HepG2 (cell line): Measurements from ENCODE around the gene TPST2. TPM values are rescaled to one million over a fixed set of nuclear protein-coding genes. Genes with fewer than 3 reads are reported as not detected.

Experiments
- ADNP ChIP-seq: sonication (generic); formaldehyde crosslinking; IDR thresholded peaks from 2 replicates; pipeline ENCODE4 v1.4.0; 2020; ENCODE audit warnings: missing genetic modification reagents
- GLI4 ChIP-seq: sonication (generic); formaldehyde crosslinking; IDR thresholded peaks from 2 replicates; pipeline ENCODE4 v1.5.1; 2020; ENCODE audit warnings: missing genetic modification reagents, mild to moderate bottlenecking, moderate library complexity, borderline replicate concordance
- PAWR ChIP-seq: sonication (generic); formaldehyde crosslinking; IDR thresholded peaks from 2 replicates; pipeline ENCODE4 v1.4.0; 2020; ENCODE audit warnings: missing genetic modification reagents, mild to moderate bottlenecking, borderline replicate concordance
- PCBP1 ChIP-seq: fragments of 200-400 bp; formaldehyde crosslinking; IDR thresholded peaks from 2 replicates; pipeline ENCODE4 v1.6.1; 2017; ENCODE audit warnings: mild to moderate bottlenecking, low read depth, low read length, borderline replicate concordance
- POGZ ChIP-seq: sonication (generic); formaldehyde crosslinking; IDR thresholded peaks from 2 replicates; pipeline ENCODE4 v1.4.0; 2020; ENCODE audit warnings: mild to moderate bottlenecking, missing genetic modification reagents
- RXRB ChIP-seq: IDR thresholded peaks from 2 replicates; pipeline ENCODE4 v1.6.1; 2016; ENCODE audit warnings: borderline replicate concordance, missing genetic modification reagents, missing compliant biosample characterization
- SALL2 ChIP-seq: sonication (generic); formaldehyde crosslinking; IDR thresholded peaks from 2 replicates; pipeline ENCODE4 v1.8.1; 2023; ENCODE audit warnings: mild to moderate bottlenecking, missing genetic modification reagents, inconsistent platforms
- SMARCE1 ChIP-seq: fragments of 450-650 bp; IDR thresholded peaks from 2 replicates; pipeline ENCODE4 v1.6.1; 2017; ENCODE audit warnings: borderline replicate concordance
- SRY ChIP-seq: sonication (generic); formaldehyde crosslinking; IDR thresholded peaks from 2 replicates; pipeline ENCODE4 v1.8.0; 2022; ENCODE audit warnings: mild to moderate bottlenecking, missing genetic modification reagents
- U2AF2 ChIP-seq: fragments of 200-400 bp; formaldehyde crosslinking; IDR thresholded peaks from 2 replicates; pipeline ENCODE4 v1.6.1; 2017; ENCODE audit warnings: low read depth, mild to moderate bottlenecking, low read length
- ZEB1 ChIP-seq: IDR thresholded peaks from 2 replicates; pipeline ENCODE4 v1.6.1; 2012; ENCODE audit warnings: mild to moderate bottlenecking, low read depth, inconsistent platforms; ENCODE audit not compliant: insufficient replicate concordance
- ZFY ChIP-seq: sonication (generic); formaldehyde crosslinking; IDR thresholded peaks from 2 replicates; pipeline ENCODE4 v1.4.0; 2020; ENCODE audit warnings: missing genetic modification reagents
- ZKSCAN8 ChIP-seq: IDR thresholded peaks from 2 replicates; pipeline ENCODE4 v1.6.1; 2016; ENCODE audit warnings: borderline replicate concordance, missing genetic modification reagents, missing compliant biosample characterization
- ZNF101 ChIP-seq: sonication (generic); formaldehyde crosslinking; IDR thresholded peaks from 2 replicates; pipeline ENCODE4 v1.4.0; 2020; ENCODE audit warnings: mild to moderate bottlenecking, low read depth, missing genetic modification reagents, borderline replicate concordance
- ZNF256 ChIP-seq: sonication (generic); formaldehyde crosslinking; conservative IDR thresholded peaks from 2 replicates; pipeline ENCODE4 v1.4.0; 2020; ENCODE audit warnings: missing genetic modification reagents
- ZNF276 ChIP-seq: sonication (generic); formaldehyde crosslinking; IDR thresholded peaks from 2 replicates; pipeline ENCODE4 v1.4.0; 2020; ENCODE audit warnings: mild to moderate bottlenecking, low read depth, missing genetic modification reagents
- ZNF281 ChIP-seq: sonication (generic); formaldehyde crosslinking; IDR thresholded peaks from 2 replicates; pipeline ENCODE4 v1.4.0; 2020; ENCODE audit warnings: missing genetic modification reagents, borderline replicate concordance
- polyA plus RNA-seq, 8 experiments: library from polyadenylated mRNA; depleted of rRNA in 3 of 8; stranded (reverse) in 7 of 8; unstranded in 1 of 8; fragments of >200 nt; fragmentation: Illumina TruSeq in 4 of 8; extraction: Trizol in 4 of 8; gene quantifications; 2 replicates each; pipeline versions ENCODE4 v1.2.1 to v1.2.3, GENCODE V29; 2011 to 2016; ENCODE audit warnings: low read depth in 4 of 8, missing spikeins in 1 of 8, mixed read lengths in 1 of 8; ENCODE audit not compliant: insufficient read depth in 1 of 8
- total RNA-seq, 5 experiments: library from RNA; depleted of rRNA; stranded (reverse); fragments of >200 nt; fragmentation: Illumina TruSeq; extraction: Trizol; gene quantifications; 2 replicates each; pipeline ENCODE4 v1.2.3, GENCODE V29; 2016; ENCODE audit warnings: low read depth in 1 of 5
- TF ChIP-seq, protein P1 (sequence below): IDR thresholded peaks from 2 replicates; pipeline ENCODE4 v1.6.1; 2016; ENCODE audit warnings: missing genetic modification reagents, missing compliant biosample characterization
- TF ChIP-seq, protein P2 (sequence below): sonication (generic); formaldehyde crosslinking; IDR thresholded peaks from 2 replicates; pipeline ENCODE4 v1.4.0; 2020; ENCODE audit warnings: missing genetic modification reagents

Gene TPST2
- total and polyA plus RNA-seq, 2 of the 13 experiments (the other 11 are each of a cell fraction or from before 2014, with no cell fraction given), result 15.2 to 23.8 TPM

DNA sequence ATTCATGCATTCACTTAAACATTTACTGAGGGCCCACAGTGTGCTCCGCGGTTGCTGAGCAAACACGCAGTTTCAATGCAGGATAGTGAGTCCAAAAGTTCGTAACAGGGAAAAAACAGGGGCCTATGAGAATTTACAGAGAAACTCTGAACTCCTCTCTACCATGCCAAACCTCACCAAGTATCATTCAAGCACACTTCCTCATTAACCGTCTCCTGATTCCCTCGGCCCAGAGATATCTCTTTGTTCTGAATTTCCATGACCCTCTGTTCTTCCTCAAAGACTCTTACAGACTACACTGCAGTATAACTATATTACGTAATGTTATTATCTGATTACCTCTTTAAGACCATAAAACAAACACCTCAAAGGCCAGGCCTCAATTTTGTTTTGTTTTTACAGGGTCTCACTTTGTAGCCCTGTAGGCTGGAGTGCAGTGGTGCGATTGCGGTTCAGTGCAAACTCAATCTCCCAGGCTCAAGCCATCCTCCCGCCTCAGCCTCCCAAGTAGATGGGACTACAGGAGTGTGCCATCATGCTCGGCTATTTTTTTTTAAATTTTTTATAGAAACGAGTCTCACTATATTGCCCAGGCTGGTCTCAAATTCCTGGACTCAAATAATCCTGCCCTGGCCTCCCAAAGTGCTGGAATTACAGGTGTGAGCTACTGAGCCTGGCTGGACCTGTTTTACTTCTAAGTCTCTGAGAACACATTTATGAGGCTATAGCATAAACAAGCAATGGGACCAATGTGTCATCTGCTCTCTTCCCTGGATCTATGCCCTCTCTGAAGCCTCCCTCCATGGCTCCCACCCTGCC lies 109.9 kb downstream of the TPST2 start (continued):
- TF ChIP-seq ZNF101 (CRISPR knock-in tag) (no peak), SALL2 (CRISPR knock-in tag) (no peak), ZNF281 (CRISPR knock-in tag) (no peak), RXRB (CRISPR knock-in tag) (peak; percentile 2; the same call in 1 of the 2 replicates), ZEB1 (peak; percentile 0), U2AF2 (no peak), PAWR (CRISPR knock-in tag) (no peak), SRY (CRISPR knock-in tag) (no peak), PCBP1 (no peak), ZKSCAN8 (0 out of 2 replicates have a peak, but pooled peaks have one; percentile 14), ZNF256 (CRISPR knock-in tag) (no peak), ZFY (CRISPR knock-in tag) (peak; percentile 69), SMARCE1 (no peak), ZNF276 (CRISPR knock-in tag) (no peak), POGZ (CRISPR knock-in tag) (no peak), GLI4 (CRISPR knock-in tag) (no peak), ADNP (CRISPR knock-in tag) (no peak)
- TF ChIP-seq, protein P1, sequence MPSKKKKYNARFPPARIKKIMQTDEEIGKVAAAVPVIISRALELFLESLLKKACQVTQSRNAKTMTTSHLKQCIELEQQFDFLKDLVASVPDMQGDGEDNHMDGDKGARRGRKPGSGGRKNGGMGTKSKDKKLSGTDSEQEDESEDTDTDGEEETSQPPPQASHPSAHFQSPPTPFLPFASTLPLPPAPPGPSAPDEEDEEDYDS (CRISPR knock-in tag), result no peak
- TF ChIP-seq, protein P2, sequence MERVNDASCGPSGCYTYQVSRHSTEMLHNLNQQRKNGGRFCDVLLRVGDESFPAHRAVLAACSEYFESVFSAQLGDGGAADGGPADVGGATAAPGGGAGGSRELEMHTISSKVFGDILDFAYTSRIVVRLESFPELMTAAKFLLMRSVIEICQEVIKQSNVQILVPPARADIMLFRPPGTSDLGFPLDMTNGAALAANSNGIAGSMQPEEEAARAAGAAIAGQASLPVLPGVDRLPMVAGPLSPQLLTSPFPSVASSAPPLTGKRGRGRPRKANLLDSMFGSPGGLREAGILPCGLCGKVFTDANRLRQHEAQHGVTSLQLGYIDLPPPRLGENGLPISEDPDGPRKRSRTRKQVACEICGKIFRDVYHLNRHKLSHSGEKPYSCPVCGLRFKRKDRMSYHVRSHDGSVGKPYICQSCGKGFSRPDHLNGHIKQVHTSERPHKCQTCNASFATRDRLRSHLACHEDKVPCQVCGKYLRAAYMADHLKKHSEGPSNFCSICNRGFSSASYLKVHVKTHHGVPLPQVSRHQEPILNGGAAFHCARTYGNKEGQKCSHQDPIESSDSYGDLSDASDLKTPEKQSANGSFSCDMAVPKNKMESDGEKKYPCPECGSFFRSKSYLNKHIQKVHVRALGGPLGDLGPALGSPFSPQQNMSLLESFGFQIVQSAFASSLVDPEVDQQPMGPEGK (CRISPR knock-in tag), result no peak; the same call in 1 of the 2 replicates
